ENCODE measurements around the gene DISP3. TPM values are rescaled to one million over a fixed set of nuclear protein-coding genes. Genes with fewer than 3 reads are reported as not detected.

The DISP3 gene
- polyA plus RNA-seq, 1 donor (not counting 4 experiments of a cell fraction or from before 2014, with no cell fraction given) = not detected

- Histone ChIP-seq H3K27ac (ENCODE audit: control insufficient read depth, insufficient read depth, low read length) (no peak overlapping the region), H2AFZ (ENCODE audit: control insufficient read depth, low read length) (no peak overlapping the region), H3K9me1 (ENCODE audit: control insufficient read depth, extremely low read depth, insufficient read depth, low read length) (no peaks in the 10 kb centered on the region), H3K4me2 (ENCODE audit: control insufficient read depth, extremely low read depth, insufficient read depth, low read depth, low read length) (no peak overlapping the region), H3K9ac (ENCODE audit: control insufficient read depth, extremely low read depth, insufficient read depth, low read length) (no peak overlapping the region), H3K4me3 (ENCODE audit: control insufficient read depth in 2 of 3, extremely low read depth in 1 of 3, insufficient read depth in 2 of 3, low read depth in 1 of 3, low read length in 3 of 3) (no peak overlapping the region), H3K9me3 (ENCODE audit: control insufficient read depth, low read depth, low read length) (no peaks in the 10 kb centered on the region), H4K20me1 (ENCODE audit: control insufficient read depth, extremely low read depth, insufficient read depth, low read length) (no peaks in the 10 kb centered on the region), H3K4me1 (ENCODE audit: control insufficient read depth, extremely low read depth, insufficient read depth, low read length) (no peaks in the 10 kb centered on the region), H3K36me3 (ENCODE audit: control insufficient read depth in 2 of 2, extremely low read depth in 1 of 2, insufficient read depth in 2 of 2, low read length in 2 of 2) (no peaks in the 10 kb centered on the region), H3K79me2 (ENCODE audit: control insufficient read depth, insufficient read depth, low read length) (no peaks in the 10 kb centered on the region), H3K27me3 (ENCODE audit: control insufficient read depth, extremely low read depth, insufficient read depth, low read length) (no peaks in the 10 kb centered on the region)
- dilution Hi-C loops (cut with MboI; ENCODE audit: extremely low pct_ligation_motif_present, low sequenced_read_pairs) = no loop called here
- DNase-seq (ENCODE audit: low read depth, low spot score) (no peak), FAIRE-seq (no peak)
- TF ChIP-seq EZH2 (IDR thresholded peaks at IDR 0.05; ENCODE audit: low read length) (no peak), CTCF (optimal IDR thresholded peaks at IDR 0.05 in 1 of 3, IDR thresholded peaks at IDR 0.05 in 1 of 3, conservative IDR thresholded peaks at IDR 0.05 in 1 of 3; ENCODE audit: extremely low read depth in 1 of 3, insufficient read depth in 2 of 3, low read length in 3 of 3) (no peak)
These were observed 13.3 kb downstream of the DISP3 start for GRCh38 chr1:11492235-11492634.

- Histone ChIP-seq H4K20me1 (ENCODE audit: control insufficient read depth, extremely low read depth, insufficient read depth, low read length) (no peaks in the 10 kb centered on the region), H3K4me2 (ENCODE audit: control insufficient read depth, extremely low read depth, insufficient read depth, low read depth, low read length) (no peak overlapping the region), H3K9me1 (ENCODE audit: control insufficient read depth, extremely low read depth, insufficient read depth, low read length) (no peaks in the 10 kb centered on the region), H3K9ac (ENCODE audit: control insufficient read depth, extremely low read depth, insufficient read depth, low read length) (no peak overlapping the region), H2AFZ (ENCODE audit: control insufficient read depth, low read length) (no peak overlapping the region), H3K4me3 (ENCODE audit: control insufficient read depth in 2 of 3, extremely low read depth in 1 of 3, insufficient read depth in 2 of 3, low read depth in 1 of 3, low read length in 3 of 3) (no peak overlapping the region), H3K27me3 (ENCODE audit: control insufficient read depth, extremely low read depth, insufficient read depth, low read length) (peaks cover 2% of the 10 kb centered on the region), H3K9me3 (ENCODE audit: control insufficient read depth, low read depth, low read length) (no peaks in the 10 kb centered on the region), H3K79me2 (ENCODE audit: control insufficient read depth, insufficient read depth, low read length) (no peaks in the 10 kb centered on the region), H3K27ac (ENCODE audit: control insufficient read depth, insufficient read depth, low read length) (no peak overlapping the region), H3K4me1 (ENCODE audit: control insufficient read depth, extremely low read depth, insufficient read depth, low read length) (no peaks in the 10 kb centered on the region), H3K36me3 (ENCODE audit: control insufficient read depth in 2 of 2, extremely low read depth in 1 of 2, insufficient read depth in 2 of 2, low read length in 2 of 2) (no peaks in the 10 kb centered on the region)
- DNase-seq (ENCODE audit: low read depth, low spot score) (no peak), FAIRE-seq (no peak)
- TF ChIP-seq CTCF (optimal IDR thresholded peaks at IDR 0.05 in 1 of 3, IDR thresholded peaks at IDR 0.05 in 1 of 3, conservative IDR thresholded peaks at IDR 0.05 in 1 of 3; ENCODE audit: extremely low read depth in 1 of 3, insufficient read depth in 2 of 3, low read length in 3 of 3) = no peak
- TF ChIP-seq EZH2 (IDR thresholded peaks at IDR 0.05; ENCODE audit: low read length) = no peak
- dilution Hi-C loops (cut with MboI; ENCODE audit: extremely low pct_ligation_motif_present, low sequenced_read_pairs) = no loop called here
These were observed 15.2 kb downstream of the DISP3 start for GRCh38 chr1:11493972-11494655.
